ENCODE results near the gene ASB18. TPM values are rescaled to one million over a fixed set of nuclear protein-coding genes. Genes with fewer than 3 reads are reported as not detected.

The ASB18 gene
- total RNA-seq, 4 donors from 2014 or later, result not detected

- no peaks in the 10 kb centered on the region for H3K36me3 ChIP-seq
- in situ Hi-C loops (cut with MboI; ENCODE audit: low pct_ligation_motif_present in 1 of 4, low pct_unique_long_range_greater_than_20kb in 1 of 4, low sequenced_read_pairs in 3 of 4), result no loop called here
- peaks cover 11 to 60% (median 51%) of the 10 kb centered on the region in 4 donors for H3K4me1 ChIP-seq
These were observed 98.1 kb downstream of the ASB18 start for GRCh38 chr2:236165842-236166795.

GRCh38 chr2:236164925-236165841 is 99.0 kb downstream of the ASB18 start:
- WGBS, 2 donors (ENCODE audit: low coverage in 1 of 2), result 16 to 22% methylated on average over 8 to 18 of the region's 18 CpGs
- H3K4me3 ChIP-seq, result no peak overlapping the region
- no peaks in the 10 kb centered on the region for H3K9me3 ChIP-seq
- H3K27ac ChIP-seq, result no peak overlapping the region
- in situ Hi-C loops (cut with MboI; ENCODE audit: low pct_ligation_motif_present in 1 of 4, low pct_unique_long_range_greater_than_20kb in 1 of 4, low sequenced_read_pairs in 3 of 4), result no loop called here
- TF ChIP-seq CTCF (IDR thresholded peaks at IDR 0.05) (no peak), POLR2A (IDR thresholded peaks at IDR 0.05) (no peak), POLR2AphosphoS5 (IDR thresholded peaks at IDR 0.05) (no peak), EP300 (IDR thresholded peaks at IDR 0.05; ENCODE audit: low read depth) (no peak)
- H3K4me1 ChIP-seq, result peaks cover 11 to 60% (median 51%) of the 10 kb centered on the region in 4 donors
- no peaks in the 10 kb centered on the region for H3K36me3 ChIP-seq
- peaks cover 100% of the 10 kb centered on the region for H3K27me3 ChIP-seq
- no peak for DNase-seq
- intact Hi-C loops (cut with DNase I; ENCODE audit: low total_unique reads), result no loop called here

More at GRCh38 chr2:236165842-236166795, 98.1 kb downstream of the ASB18 start:
- Histone ChIP-seq H3K27ac (no peak overlapping the region), H3K27me3 (peaks cover 100% of the 10 kb centered on the region), H3K4me3 (peak overlapping the region in 1 of 4 donors; percentile 34), H3K9me3 (no peaks in the 10 kb centered on the region)
- DNase-seq, result no peak
- no peak for TF ChIP-seq EP300 (IDR thresholded peaks at IDR 0.05; ENCODE audit: low read depth)
- TF ChIP-seq CTCF (IDR thresholded peaks at IDR 0.05), result no peak
- no peak for TF ChIP-seq POLR2A (IDR thresholded peaks at IDR 0.05)
- no peak for TF ChIP-seq POLR2AphosphoS5 (IDR thresholded peaks at IDR 0.05)
- intact Hi-C loops (cut with DNase I; ENCODE audit: low total_unique reads), result no loop called here
- 1 to 14% methylated on average over 12 to 58 of the region's 58 CpGs for WGBS, 2 donors (ENCODE audit: low coverage in 1 of 2)

- Histone ChIP-seq H3K9me3 (no peaks in the 10 kb centered on the region), H3K4me1 (peaks cover 11 to 59% (median 51%) of the 10 kb centered on the region in 4 donors), H3K36me3 (no peaks in the 10 kb centered on the region), H3K4me3 (peak overlapping the region in 2 of 4 donors; percentile 18 to 46), H3K27ac (no peak overlapping the region), H3K27me3 (peaks cover 100% of the 10 kb centered on the region)
- no peak for DNase-seq
- intact Hi-C loops (cut with DNase I; ENCODE audit: low total_unique reads) (no loop called here), in situ Hi-C loops (cut with MboI; ENCODE audit: low pct_ligation_motif_present in 1 of 4, low pct_unique_long_range_greater_than_20kb in 1 of 4, low sequenced_read_pairs in 3 of 4) (no loop called here)
- WGBS, 2 donors (ENCODE audit: low coverage in 1 of 2), result 9 to 20% methylated on average over 1 to 31 of the region's 67 CpGs
- TF ChIP-seq CTCF (IDR thresholded peaks at IDR 0.05) (no peak), POLR2AphosphoS5 (IDR thresholded peaks at IDR 0.05) (no peak), EP300 (IDR thresholded peaks at IDR 0.05; ENCODE audit: low read depth) (no peak), POLR2A (IDR thresholded peaks at IDR 0.05) (no peak)
These were observed 99.8 kb downstream of the ASB18 start for GRCh38 chr2:236164201-236164924.

Measured in transverse colon (tissue), 4 donors.